MM.1S (cell line): Measurements from ENCODE around the gene UTF1.

Source experiments
- DNase-seq: peaks from one replicate; pipeline ENCODE4 v3.0.0-alpha.2; 2015
- H2AFZ ChIP-seq: fragments of 300-600 bp; sonication (generic); 2 replicates; pipeline ENCODE4 v1.6.0; 2016; ENCODE audit warnings: antibody characterized with exemption, low read length
- H3F3A ChIP-seq: fragments of 300-600 bp; sonication (generic); 2 replicates; pipeline ENCODE4 v1.6.1; 2016; ENCODE audit warnings: mild to moderate bottlenecking, antibody characterized with exemption, low read length, moderate library complexity, mixed read lengths; ENCODE audit not compliant: insufficient read depth
- H3K27ac ChIP-seq: fragments of 300-600 bp; sonication (generic); 2 replicates; pipeline ENCODE4 v1.5.1; 2016; ENCODE audit warnings: mild to moderate bottlenecking, low read length
- H3K27me3 ChIP-seq: fragments of 300-600 bp; sonication (generic); replicated peaks from 2 replicates; pipeline ENCODE4 v1.6.0; 2016; ENCODE audit warnings: low read length; ENCODE audit not compliant: insufficient read depth
- H3K36me3 ChIP-seq: fragments of 300-600 bp; sonication (generic); replicated peaks from 2 replicates; pipeline ENCODE4 v1.6.1; 2016; ENCODE audit warnings: mild to moderate bottlenecking, low read length, mixed read lengths; ENCODE audit not compliant: insufficient read depth
- H3K4me1 ChIP-seq: fragments of 300-600 bp; sonication (generic); 2 replicates; pipeline ENCODE4 v1.6.1; 2016; ENCODE audit warnings: low read length, mixed read lengths
- H3K4me2 ChIP-seq: fragments of 300-600 bp; sonication (generic); 2 replicates; pipeline ENCODE4 v1.6.0; 2016; ENCODE audit warnings: low read depth, low read length
- H3K4me3 ChIP-seq: fragments of 300-600 bp; sonication (generic); 2 replicates; pipeline ENCODE4 v1.5.1; 2016; ENCODE audit warnings: low read length, mixed read lengths
- H3K79me2 ChIP-seq: fragments of 300-600 bp; sonication (generic); 2 replicates; pipeline ENCODE4 v1.6.1; 2016; ENCODE audit warnings: mixed run types, low read length, mixed read lengths
- H3K9ac ChIP-seq: fragments of 300-600 bp; sonication (generic); 2 replicates; pipeline ENCODE4 v1.6.1; 2016; ENCODE audit warnings: low read length, mixed read lengths
- H3K9me2 ChIP-seq: fragments of 300-600 bp; sonication (generic); replicated peaks from 2 replicates; pipeline ENCODE4 v1.6.1; 2016; ENCODE audit warnings: mild to moderate bottlenecking, low read length, mixed read lengths; ENCODE audit not compliant: insufficient read depth
- H3K9me3 ChIP-seq: fragments of 300-600 bp; sonication (generic); replicated peaks from 2 replicates; pipeline ENCODE4 v1.6.1; 2016; ENCODE audit warnings: mild to moderate bottlenecking, low read length, mixed read lengths; ENCODE audit not compliant: insufficient read depth
- H4K20me1 ChIP-seq: fragments of 300-600 bp; sonication (generic); 2 replicates; pipeline ENCODE4 v1.6.1; 2016; ENCODE audit warnings: mild to moderate bottlenecking, low read length, moderate library complexity, mixed read lengths; ENCODE audit not compliant: insufficient read depth
- CTCF ChIP-seq: fragments of 300-600 bp; sonication (generic); IDR thresholded peaks from 2 replicates; pipeline ENCODE4 v1.5.1; 2016; ENCODE audit warnings: antibody characterized with exemption, low read length, mixed read lengths
- EZH2 ChIP-seq: fragments of 300-600 bp; sonication (generic); optimal IDR thresholded peaks from 2 replicates; pipeline ENCODE3; 2017; ENCODE audit warnings: low read depth, mild to moderate bottlenecking, antibody characterized with exemption, low read length, mixed read lengths
- EZH2phosphoT487 ChIP-seq: fragments of 300-600 bp; sonication (generic); IDR thresholded peaks from 2 replicates; pipeline ENCODE4 v1.6.1; 2018; ENCODE audit warnings: antibody characterized with exemption, low read length

Gene UTF1

GRCh38 chr10:133237241-133237587 is 7.2 kb downstream of the UTF1 start:
- H3K36me3 ChIP-seq, result no peaks in the 10 kb centered on the region
- H3K9ac ChIP-seq, result no peak overlapping the region
- no peak overlapping the region for H2AFZ ChIP-seq
- H3K9me3 ChIP-seq, result no peaks in the 10 kb centered on the region
- H3K4me1 ChIP-seq, result peaks cover 5% of the 10 kb centered on the region; the same call in 1 of the 2 replicates
- TF ChIP-seq EZH2 (no peak), CTCF (no peak), EZH2phosphoT487 (no peak)
- no peak overlapping the region for H3K4me2 ChIP-seq
- H3K79me2 ChIP-seq, result no peaks in the 10 kb centered on the region
- no peaks in the 10 kb centered on the region for H3F3A ChIP-seq
- H3K27ac ChIP-seq, result no peak overlapping the region
- H3K9me2 ChIP-seq, result no peaks in the 10 kb centered on the region
- H4K20me1 ChIP-seq, result no peaks in the 10 kb centered on the region
- no peak overlapping the region for H3K4me3 ChIP-seq
- DNase-seq, result no peak
- peaks cover 72% of the 10 kb centered on the region for H3K27me3 ChIP-seq

- Histone ChIP-seq H4K20me1 (no peaks in the 10 kb centered on the region), H2AFZ (no peak within 1 kb of the TSS), H3F3A (no peaks in the 10 kb centered on the region), H3K9me2 (no peaks in the 10 kb centered on the region), H3K79me2 (no peaks in the 10 kb centered on the region), H3K9me3 (no peaks in the 10 kb centered on the region), H3K4me2 (no peak within 1 kb of the TSS), H3K4me3 (no peak within 1 kb of the TSS), H3K4me1 (peaks cover 6% of the 10 kb centered on the region; the same call in 1 of the 2 replicates), H3K27me3 (peaks cover 68% of the 10 kb centered on the region), H3K9ac (no peak within 1 kb of the TSS), H3K36me3 (no peaks in the 10 kb centered on the region), H3K27ac (no peak within 1 kb of the TSS)
- no peak for DNase-seq
- TF ChIP-seq CTCF, result no peak
- no peak for TF ChIP-seq EZH2phosphoT487
- TF ChIP-seq EZH2, result no peak
Observed at GRCh38 chr10:133237588-133238465, 7.8 kb downstream of the UTF1 start, which contains the start of gene VENTX. Gene VENTX, plus strand, starts transcription at chr10:133237855. Its CDS starts 60 bp downstream, at chr10:133237915.

- Histone ChIP-seq H3K9me2 (no peaks in the 10 kb centered on the region), H3K4me3 (no peak overlapping the region), H3K9me3 (no peaks in the 10 kb centered on the region), H3K4me1 (peaks cover 6% of the 10 kb centered on the region; the same call in 1 of the 2 replicates), H4K20me1 (no peaks in the 10 kb centered on the region), H3K4me2 (no peak overlapping the region), H3F3A (no peaks in the 10 kb centered on the region), H3K9ac (no peak overlapping the region), H3K27me3 (peaks cover 65% of the 10 kb centered on the region), H3K36me3 (no peaks in the 10 kb centered on the region), H3K27ac (no peak overlapping the region), H3K79me2 (no peaks in the 10 kb centered on the region), H2AFZ (no peak overlapping the region)
- TF ChIP-seq EZH2, result no peak
- no peak for TF ChIP-seq CTCF
- TF ChIP-seq EZH2phosphoT487, result no peak
- no peak for DNase-seq
Observed at GRCh38 chr10:133238466-133238804, 8.4 kb downstream of the UTF1 start.
